ENCODE results near the gene GMCL2.
"Not testable (repeated sequence)": the region's sequence is repeated elsewhere in the genome, so short reads cannot be mapped to it uniquely, and the experiment has no call there.

The GMCL2 gene

GRCh38 chr5:178229861-178230260 is 42.7 kb upstream of the GMCL2 start:
- H3K4me1 ChIP-seq (ENCODE audit: insufficient read depth, low read length), result peaks cover 5% of the 10 kb centered on the region; the same call in 1 of the 2 replicates
- no peak overlapping the region for H3K9ac ChIP-seq (ENCODE audit: low read depth, low read length)
- WGBS, result 97% methylated on average over 10 of the region's 10 CpGs
- H3K27me3 ChIP-seq (ENCODE audit: insufficient read depth, low read length), result no peaks in the 10 kb centered on the region
- H3K27ac ChIP-seq (ENCODE audit: low read depth, low read length), result no peak overlapping the region
- no peaks in the 10 kb centered on the region for H3K9me3 ChIP-seq (ENCODE audit: insufficient read depth, low read depth, low read length)
- no peak overlapping the region for H3K4me3 ChIP-seq (ENCODE audit: low read length)
- peaks cover 50% of the 10 kb centered on the region for H3K36me3 ChIP-seq (ENCODE audit: insufficient read depth, low read length)

- not testable (repeated sequence) for H3K9me3 ChIP-seq (ENCODE audit: insufficient read depth, low read depth, low read length); H3K9ac ChIP-seq (ENCODE audit: low read depth, low read length); H3K27ac ChIP-seq (ENCODE audit: low read depth, low read length); H3K4me1 ChIP-seq (ENCODE audit: insufficient read depth, low read length); H3K4me3 ChIP-seq (ENCODE audit: low read length); H3K27me3 ChIP-seq (ENCODE audit: insufficient read depth, low read length)
- 96% methylated on average over 13 of the region's 13 CpGs for WGBS
- H3K36me3 ChIP-seq (ENCODE audit: insufficient read depth, low read length), result peaks cover 50% of the 10 kb centered on the region
Measured at GRCh38 chr5:178229111-178229510, 41.9 kb upstream of the GMCL2 start.

GRCh38 chr5:178228609-178229008 is 41.4 kb upstream of the GMCL2 start:
- 94% methylated on average over 11 of the region's 11 CpGs for WGBS
- H3K27ac ChIP-seq (ENCODE audit: low read depth, low read length), result no peak overlapping the region
- no peaks in the 10 kb centered on the region for H3K27me3 ChIP-seq (ENCODE audit: insufficient read depth, low read length)
- peaks cover 13% of the 10 kb centered on the region for H3K4me1 ChIP-seq (ENCODE audit: insufficient read depth, low read length)
- H3K9me3 ChIP-seq (ENCODE audit: insufficient read depth, low read depth, low read length), result no peaks in the 10 kb centered on the region
- H3K9ac ChIP-seq (ENCODE audit: low read depth, low read length), result no peak overlapping the region
- H3K36me3 ChIP-seq (ENCODE audit: insufficient read depth, low read length), result peaks cover 50% of the 10 kb centered on the region
- H3K4me3 ChIP-seq (ENCODE audit: low read length), result no peak overlapping the region

- Histone ChIP-seq H3K27ac (ENCODE audit: low read depth, low read length) (no peak overlapping the region), H3K9ac (ENCODE audit: low read depth, low read length) (no peak overlapping the region), H3K36me3 (ENCODE audit: insufficient read depth, low read length) (peaks cover 50% of the 10 kb centered on the region), H3K4me3 (ENCODE audit: low read length) (no peak overlapping the region), H3K9me3 (ENCODE audit: insufficient read depth, low read depth, low read length) (no peaks in the 10 kb centered on the region), H3K27me3 (ENCODE audit: insufficient read depth, low read length) (no peaks in the 10 kb centered on the region), H3K4me1 (ENCODE audit: insufficient read depth, low read length) (peaks cover 19% of the 10 kb centered on the region)
- 93% methylated on average over 3 of the region's 3 CpGs for WGBS
Measured at GRCh38 chr5:178227929-178228328, 40.8 kb upstream of the GMCL2 start.

- H3K4me3 ChIP-seq (ENCODE audit: low read length), result no peak overlapping the region
- H3K4me1 ChIP-seq (ENCODE audit: insufficient read depth, low read length), result peaks cover 19% of the 10 kb centered on the region
- H3K9ac ChIP-seq (ENCODE audit: low read depth, low read length), result no peak overlapping the region
- no peaks in the 10 kb centered on the region for H3K27me3 ChIP-seq (ENCODE audit: insufficient read depth, low read length)
- no peaks in the 10 kb centered on the region for H3K9me3 ChIP-seq (ENCODE audit: insufficient read depth, low read depth, low read length)
- H3K36me3 ChIP-seq (ENCODE audit: insufficient read depth, low read length), result peaks cover 53% of the 10 kb centered on the region
- WGBS, result 84% methylated on average over 4 of the region's 4 CpGs
- no peak overlapping the region for H3K27ac ChIP-seq (ENCODE audit: low read depth, low read length)
Measured at GRCh38 chr5:178227138-178227659, 40.0 kb upstream of the GMCL2 start.

- WGBS, result 95% methylated on average over 6 of the region's 6 CpGs
- Histone ChIP-seq H3K27ac (ENCODE audit: low read depth, low read length) (no peak overlapping the region), H3K4me1 (ENCODE audit: insufficient read depth, low read length) (peaks cover 14% of the 10 kb centered on the region), H3K4me3 (ENCODE audit: low read length) (no peak overlapping the region), H3K27me3 (ENCODE audit: insufficient read depth, low read length) (no peaks in the 10 kb centered on the region), H3K9ac (ENCODE audit: low read depth, low read length) (no peak overlapping the region), H3K9me3 (ENCODE audit: insufficient read depth, low read depth, low read length) (no peaks in the 10 kb centered on the region), H3K36me3 (ENCODE audit: insufficient read depth, low read length) (peaks cover 61% of the 10 kb centered on the region)
Measured at GRCh38 chr5:178225174-178225573, 38.0 kb upstream of the GMCL2 start.

- 93% methylated on average over 17 of the region's 17 CpGs for WGBS
- Histone ChIP-seq H3K4me3 (ENCODE audit: low read length) (no peak overlapping the region), H3K36me3 (ENCODE audit: insufficient read depth, low read length) (peaks cover 53% of the 10 kb centered on the region)
Measured at GRCh38 chr5:178224403-178224802, 37.2 kb upstream of the GMCL2 start.

GRCh38 chr5:178223828-178224335 is 36.7 kb upstream of the GMCL2 start:
- H3K4me1 ChIP-seq (ENCODE audit: insufficient read depth, low read length), result peaks cover 14% of the 10 kb centered on the region
- 61% methylated on average over 13 of the region's 13 CpGs for WGBS
- no peak overlapping the region for H3K4me3 ChIP-seq (ENCODE audit: low read length)
- no peak overlapping the region for H3K9ac ChIP-seq (ENCODE audit: low read depth, low read length)
- H3K36me3 ChIP-seq (ENCODE audit: insufficient read depth, low read length), result peaks cover 52% of the 10 kb centered on the region
- H3K27me3 ChIP-seq (ENCODE audit: insufficient read depth, low read length), result no peaks in the 10 kb centered on the region
- H3K9me3 ChIP-seq (ENCODE audit: insufficient read depth, low read depth, low read length), result no peaks in the 10 kb centered on the region
- peak overlapping the region; percentile 30; the same call in 1 of the 2 replicates for H3K27ac ChIP-seq (ENCODE audit: low read depth, low read length)

More at GRCh38 chr5:178224403-178224802, 37.2 kb upstream of the GMCL2 start:
- Histone ChIP-seq H3K9me3 (ENCODE audit: insufficient read depth, low read depth, low read length) (no peaks in the 10 kb centered on the region), H3K27ac (ENCODE audit: low read depth, low read length) (no peak overlapping the region), H3K4me1 (ENCODE audit: insufficient read depth, low read length) (peaks cover 14% of the 10 kb centered on the region), H3K27me3 (ENCODE audit: insufficient read depth, low read length) (no peaks in the 10 kb centered on the region), H3K9ac (ENCODE audit: low read depth, low read length) (no peak overlapping the region)

- H3K27ac ChIP-seq (ENCODE audit: low read depth, low read length), result no peak overlapping the region
- H3K4me3 ChIP-seq (ENCODE audit: low read length), result no peak overlapping the region
- peaks cover 52% of the 10 kb centered on the region for H3K36me3 ChIP-seq (ENCODE audit: insufficient read depth, low read length)
- H3K4me1 ChIP-seq (ENCODE audit: insufficient read depth, low read length), result peaks cover 14% of the 10 kb centered on the region
- no peaks in the 10 kb centered on the region for H3K9me3 ChIP-seq (ENCODE audit: insufficient read depth, low read depth, low read length)
- 84% methylated on average over 5 of the region's 5 CpGs for WGBS
- H3K27me3 ChIP-seq (ENCODE audit: insufficient read depth, low read length), result no peaks in the 10 kb centered on the region
- H3K9ac ChIP-seq (ENCODE audit: low read depth, low read length), result no peak overlapping the region
Measured at GRCh38 chr5:178223196-178223773, 36.1 kb upstream of the GMCL2 start.

GRCh38 chr5:178222292-178222691 is 35.1 kb upstream of the GMCL2 start:
- Histone ChIP-seq H3K4me1 (ENCODE audit: insufficient read depth, low read length) (peaks cover 14% of the 10 kb centered on the region), H3K36me3 (ENCODE audit: insufficient read depth, low read length) (peaks cover 45% of the 10 kb centered on the region), H3K27ac (ENCODE audit: low read depth, low read length) (no peak overlapping the region), H3K9ac (ENCODE audit: low read depth, low read length) (no peak overlapping the region), H3K4me3 (ENCODE audit: low read length) (no peak overlapping the region), H3K27me3 (ENCODE audit: insufficient read depth, low read length) (no peaks in the 10 kb centered on the region), H3K9me3 (ENCODE audit: insufficient read depth, low read depth, low read length) (no peaks in the 10 kb centered on the region)
- WGBS, result 96% methylated on average over 15 of the region's 15 CpGs

GRCh38 chr5:178221853-178222252 is 34.7 kb upstream of the GMCL2 start:
- Histone ChIP-seq H3K4me3 (ENCODE audit: low read length) (no peak overlapping the region), H3K4me1 (ENCODE audit: insufficient read depth, low read length) (peaks cover 14% of the 10 kb centered on the region), H3K27ac (ENCODE audit: low read depth, low read length) (no peak overlapping the region), H3K9ac (ENCODE audit: low read depth, low read length) (no peak overlapping the region), H3K9me3 (ENCODE audit: insufficient read depth, low read depth, low read length) (no peaks in the 10 kb centered on the region), H3K27me3 (ENCODE audit: insufficient read depth, low read length) (no peaks in the 10 kb centered on the region), H3K36me3 (ENCODE audit: insufficient read depth, low read length) (peaks cover 44% of the 10 kb centered on the region)
- 95% methylated on average over 4 of the region's 5 CpGs for WGBS
